ENCODE measurements around the gene SET.

DNA sequence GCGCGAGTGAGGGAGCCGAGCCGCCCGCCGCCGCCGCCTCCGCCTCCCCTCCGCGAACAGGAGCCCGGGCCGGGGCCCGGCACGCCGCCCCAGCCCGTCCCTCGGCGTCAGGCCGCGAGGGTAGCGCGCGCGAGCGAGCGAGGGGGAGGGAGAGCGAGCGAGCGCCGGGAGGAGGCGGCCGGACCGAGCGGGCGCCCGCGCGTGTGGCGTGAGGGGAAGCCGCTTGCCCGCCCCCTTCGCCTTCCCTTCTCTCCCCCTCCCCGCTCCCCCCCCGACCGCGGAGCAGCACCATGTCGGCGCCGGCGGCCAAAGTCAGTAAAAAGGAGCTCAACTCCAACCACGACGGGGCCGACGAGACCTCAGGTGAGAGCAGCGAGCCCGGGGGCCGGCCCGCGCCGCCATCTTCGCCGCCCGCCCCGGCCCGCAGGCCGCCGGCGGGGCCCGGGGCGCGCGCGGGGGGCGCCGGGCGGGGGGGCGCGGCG is 312 bp downstream of the SET start:
- TF ChIP-seq, protein P1, sequence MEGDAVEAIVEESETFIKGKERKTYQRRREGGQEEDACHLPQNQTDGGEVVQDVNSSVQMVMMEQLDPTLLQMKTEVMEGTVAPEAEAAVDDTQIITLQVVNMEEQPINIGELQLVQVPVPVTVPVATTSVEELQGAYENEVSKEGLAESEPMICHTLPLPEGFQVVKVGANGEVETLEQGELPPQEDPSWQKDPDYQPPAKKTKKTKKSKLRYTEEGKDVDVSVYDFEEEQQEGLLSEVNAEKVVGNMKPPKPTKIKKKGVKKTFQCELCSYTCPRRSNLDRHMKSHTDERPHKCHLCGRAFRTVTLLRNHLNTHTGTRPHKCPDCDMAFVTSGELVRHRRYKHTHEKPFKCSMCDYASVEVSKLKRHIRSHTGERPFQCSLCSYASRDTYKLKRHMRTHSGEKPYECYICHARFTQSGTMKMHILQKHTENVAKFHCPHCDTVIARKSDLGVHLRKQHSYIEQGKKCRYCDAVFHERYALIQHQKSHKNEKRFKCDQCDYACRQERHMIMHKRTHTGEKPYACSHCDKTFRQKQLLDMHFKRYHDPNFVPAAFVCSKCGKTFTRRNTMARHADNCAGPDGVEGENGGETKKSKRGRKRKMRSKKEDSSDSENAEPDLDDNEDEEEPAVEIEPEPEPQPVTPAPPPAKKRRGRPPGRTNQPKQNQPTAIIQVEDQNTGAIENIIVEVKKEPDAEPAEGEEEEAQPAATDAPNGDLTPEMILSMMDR (IDR thresholded peaks at IDR 0.05 in 4 of 5, conservative IDR thresholded peaks at IDR 0.05 in 1 of 5), result no peak
- no peak for TF ChIP-seq POLR2A (IDR thresholded peaks at IDR 0.05)
